GM12874 (cell line): ENCODE measurements around the gene SLX4.

Experiments
- CTCF ChIP-seq: IDR thresholded peaks from 2 replicates; pipeline ENCODE4 v1.5.1; 2011; ENCODE audit warnings: low read depth, mild to moderate bottlenecking, control low read depth, low read length, moderate library complexity; ENCODE audit not compliant: insufficient read depth

SLX4 gene

GRCh38 chr16:3590736-3591435 lies 20.5 kb downstream of the SLX4 start:
- no peak for TF ChIP-seq CTCF

- TF ChIP-seq CTCF = no peak
These were observed 21.3 kb downstream of the SLX4 start for GRCh38 chr16:3589991-3590701.

GRCh38 chr16:3589441-3589921 lies 21.9 kb downstream of the SLX4 start:
- TF ChIP-seq CTCF = no peak

GRCh38 chr16:3589001-3589400 lies 22.4 kb downstream of the SLX4 start:
- no peak for TF ChIP-seq CTCF

- TF ChIP-seq CTCF = no peak
These were observed 23.8 kb downstream of the SLX4 start for GRCh38 chr16:3587547-3588110.

GRCh38 chr16:3584412-3584811 lies 27.0 kb downstream of the SLX4 start:
- TF ChIP-seq CTCF = no peak

GRCh38 chr16:3583303-3584038 lies 27.9 kb downstream of the SLX4 start:
- no peak for TF ChIP-seq CTCF
